OCI-LY1 (cell line): ENCODE results near the gene CBX6.

Experiments used
- CTCF ChIP-seq: fragments of 200-600 bp; sonication (generic), shearing (Covaris generic); IDR thresholded peaks from 2 replicates; pipeline ENCODE4 v1.5.1; 2017; ENCODE audit warnings: mild to moderate bottlenecking, antibody characterized with exemption, low read length, moderate library complexity, mixed read lengths
- EZH2 ChIP-seq: fragments of 200-600 bp; sonication (generic), shearing (Covaris generic); IDR thresholded peaks from 2 replicates; pipeline ENCODE4 v1.8.0; 2017; ENCODE audit warnings: borderline replicate concordance, mixed run types, mild to moderate bottlenecking, antibody characterized with exemption, low read length, moderate library complexity, mixed read lengths

DNA sequence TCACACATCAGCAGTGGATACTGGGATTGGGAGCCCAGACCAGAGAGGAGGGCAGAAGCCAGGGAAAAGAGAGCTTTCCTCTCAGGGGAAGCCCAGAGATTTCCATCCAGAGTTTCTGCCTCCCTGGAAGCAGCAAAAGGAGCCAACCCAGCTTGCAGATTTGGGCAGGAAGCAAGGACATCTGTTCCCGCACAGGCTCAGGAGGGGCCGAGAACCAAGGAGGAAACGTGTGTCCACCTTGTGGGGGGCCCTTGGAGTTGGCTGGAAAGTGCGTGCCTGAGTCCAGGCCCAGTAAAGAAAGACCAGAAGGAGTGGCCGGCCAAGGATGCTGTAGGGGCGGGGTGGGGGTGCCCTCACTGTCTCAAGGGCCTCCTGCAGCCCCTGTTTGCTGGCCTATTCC, 22.2 kb downstream of the CBX6 start:
- no peak for TF ChIP-seq CTCF
- TF ChIP-seq EZH2: no peak
